NOMO-1 (cell line): Measurements from ENCODE around the gene DCDC2B.

Source experiments
- DNase-seq, 2 experiments: peaks; one replicate each; lab custom pipeline; 2025; ENCODE audit not compliant: unreplicated experiment in 2 of 2; lab: John Stamatoyannopoulos, UW

The DCDC2B gene

DNA sequence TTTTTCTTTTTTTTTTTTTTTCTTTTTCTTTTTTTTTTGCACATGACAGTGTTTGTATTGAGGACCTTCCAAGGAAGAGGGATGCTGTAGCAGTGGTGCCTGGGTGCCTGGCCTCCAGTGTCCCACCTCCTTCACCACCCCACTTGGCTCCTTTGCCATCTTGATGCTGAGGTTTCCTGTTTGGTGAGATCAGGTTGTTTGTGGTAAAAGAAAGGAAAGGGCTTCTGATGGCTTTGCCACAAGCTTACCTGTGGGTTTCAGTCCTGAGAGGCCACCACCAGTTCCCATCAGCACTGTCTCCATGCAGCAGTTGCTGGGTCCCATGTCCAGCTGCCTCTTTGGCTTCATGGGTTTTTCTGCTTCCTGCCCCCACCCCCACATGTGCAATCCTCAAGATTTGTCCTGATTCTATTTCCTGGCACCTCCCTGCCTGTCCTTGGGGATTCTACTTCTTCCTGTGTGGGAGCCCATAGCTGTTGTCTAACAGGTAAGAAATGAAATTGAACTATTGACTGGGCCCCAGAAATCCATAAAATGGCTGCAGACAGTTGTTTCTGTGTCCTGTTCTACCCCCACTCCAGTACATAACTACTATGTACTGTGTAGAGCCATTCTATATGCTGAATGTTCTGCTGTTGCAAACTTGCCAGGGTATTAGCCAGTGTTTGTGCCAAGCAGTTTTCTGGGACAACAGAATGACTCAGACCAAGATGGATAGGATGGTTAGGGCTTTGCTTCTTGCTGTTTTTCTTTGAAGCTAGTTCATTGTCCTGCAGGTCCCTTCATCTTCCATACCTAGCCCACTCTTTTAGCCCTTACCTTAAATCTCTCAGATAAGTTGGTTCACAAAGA is 12.7 kb upstream of the DCDC2B start:
- DNase-seq: no peak

DNA sequence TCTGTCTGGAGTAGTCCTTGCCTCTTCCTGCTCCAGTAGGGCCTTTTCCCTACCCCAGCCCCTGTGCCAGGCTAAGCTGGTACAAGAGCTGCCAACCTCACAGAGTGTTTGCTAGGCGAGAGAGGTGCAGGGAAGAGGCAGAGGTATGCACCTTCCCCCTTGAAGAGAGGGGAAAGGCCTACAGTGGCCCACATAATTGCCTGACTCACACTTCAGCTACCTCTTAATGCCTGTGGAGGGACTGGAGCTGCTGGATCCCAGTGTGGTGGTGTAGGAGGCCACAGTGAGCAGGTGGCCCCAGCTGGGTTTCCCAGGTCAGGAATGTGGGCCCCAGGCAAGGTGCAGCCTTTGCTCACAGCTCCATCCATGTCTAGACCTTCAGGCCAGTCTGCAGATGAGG is 11.8 kb upstream of the DCDC2B start:
- DNase-seq: no peak

DNA sequence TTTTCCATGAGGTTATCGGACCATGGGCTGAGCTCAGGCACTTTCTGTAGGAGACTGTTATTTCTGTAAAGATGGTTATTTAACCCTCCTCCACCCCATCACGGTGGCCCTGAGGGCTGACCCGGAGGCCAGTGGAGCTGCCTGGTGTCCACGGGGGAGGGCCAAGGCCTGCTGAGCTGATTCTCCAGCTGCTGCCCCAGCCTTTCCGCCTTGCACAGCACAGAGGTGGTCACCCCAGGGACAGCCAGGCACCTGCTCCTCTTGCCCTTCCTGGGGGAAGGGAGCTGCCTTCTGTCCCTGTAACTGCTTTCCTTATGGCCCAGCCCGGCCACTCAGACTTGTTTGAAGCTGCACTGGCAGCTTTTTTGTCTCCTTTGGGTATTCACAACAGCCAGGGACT is 11.1 kb upstream of the DCDC2B start:
- DNase-seq: no peak

DNA sequence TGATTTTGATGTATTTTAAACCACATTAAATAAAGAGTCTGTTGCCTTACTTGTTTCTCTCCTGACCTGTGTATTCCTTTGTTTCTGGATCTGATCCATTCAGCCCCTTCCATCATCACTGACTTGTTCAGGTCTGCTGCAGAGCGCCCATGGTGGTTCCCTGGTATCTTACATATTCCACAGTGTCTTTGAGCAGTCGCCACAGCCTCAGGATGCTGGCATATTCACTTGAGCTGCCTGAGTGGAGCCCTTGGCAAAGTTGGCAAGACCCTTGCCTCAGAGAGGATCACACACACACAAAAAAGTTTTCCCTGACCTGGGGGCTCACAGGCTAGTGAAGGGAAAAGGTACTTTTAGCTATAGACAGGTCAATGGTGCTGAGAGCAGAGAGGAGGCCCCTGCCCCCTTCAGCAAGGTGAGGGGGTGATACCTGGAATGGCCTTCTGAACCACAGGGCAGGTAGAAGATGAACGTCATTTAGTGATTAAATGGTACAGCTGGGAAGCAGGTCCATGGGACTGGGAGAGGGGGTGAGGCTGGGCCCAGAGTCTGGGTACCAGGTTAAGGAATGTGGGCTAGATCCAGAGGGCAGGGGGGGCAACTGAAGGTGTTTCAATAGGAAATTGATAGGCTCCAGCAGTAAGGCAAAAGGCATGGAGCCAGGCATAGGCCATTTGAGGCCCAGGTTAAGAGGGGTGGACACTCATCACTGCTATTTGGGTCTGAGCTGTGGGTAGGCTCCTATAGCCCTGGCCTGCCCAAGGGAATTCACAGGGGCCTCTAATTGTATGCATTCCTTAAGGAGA is 10.4 kb upstream of the DCDC2B start:
- no peak for DNase-seq

DNA sequence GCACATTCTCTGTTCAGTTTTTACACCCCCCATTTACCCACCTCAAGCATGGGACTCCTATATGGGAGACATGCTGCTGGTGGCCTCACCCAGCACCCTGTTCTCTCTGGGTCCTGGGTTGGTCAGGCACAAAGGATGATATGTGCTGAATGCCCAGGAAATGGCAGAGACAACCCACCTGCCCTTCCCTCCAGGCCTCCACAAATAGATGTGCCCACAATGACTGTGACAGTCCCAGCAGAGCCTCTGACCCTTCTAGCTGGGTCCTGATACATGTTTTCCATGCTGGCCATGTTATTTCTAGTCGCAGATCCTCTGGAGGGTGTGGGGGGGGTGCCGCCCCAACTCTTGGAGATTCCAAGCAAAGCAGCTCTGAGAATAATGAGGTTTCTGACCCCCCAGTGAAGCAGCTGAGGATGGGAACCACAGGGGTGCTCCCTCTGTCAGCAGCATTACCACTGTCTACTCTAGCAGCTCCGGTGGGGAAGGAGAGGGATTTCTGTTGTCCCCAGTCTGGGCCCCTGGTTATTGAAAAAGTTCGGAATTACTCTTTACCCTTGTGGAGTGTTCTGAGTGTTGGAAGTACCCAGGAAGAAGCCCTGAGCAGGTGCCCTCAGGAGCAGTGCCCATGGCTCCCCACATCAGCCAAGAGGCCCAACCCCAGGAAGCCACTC is 9.7 kb upstream of the DCDC2B start:
- DNase-seq: no peak

DNA sequence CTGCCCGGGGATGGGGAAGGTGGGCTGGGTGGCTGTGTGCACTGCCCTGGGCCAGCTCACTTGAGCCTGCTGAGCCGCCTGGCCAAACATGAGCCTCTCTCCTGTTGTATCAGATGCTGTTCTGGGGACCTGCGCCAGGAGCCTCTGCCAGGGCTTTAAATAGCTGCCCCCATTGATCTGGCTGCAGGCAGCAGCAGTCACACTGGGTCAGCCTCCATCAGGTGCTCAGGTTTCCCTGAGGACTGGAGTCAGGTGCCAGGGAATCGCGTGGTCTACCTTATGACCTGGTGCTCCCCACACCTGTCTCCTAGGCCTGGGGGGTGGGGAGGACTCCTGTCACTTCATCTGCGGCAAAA is 9.2 kb upstream of the DCDC2B start:
- DNase-seq: no peak

DNA sequence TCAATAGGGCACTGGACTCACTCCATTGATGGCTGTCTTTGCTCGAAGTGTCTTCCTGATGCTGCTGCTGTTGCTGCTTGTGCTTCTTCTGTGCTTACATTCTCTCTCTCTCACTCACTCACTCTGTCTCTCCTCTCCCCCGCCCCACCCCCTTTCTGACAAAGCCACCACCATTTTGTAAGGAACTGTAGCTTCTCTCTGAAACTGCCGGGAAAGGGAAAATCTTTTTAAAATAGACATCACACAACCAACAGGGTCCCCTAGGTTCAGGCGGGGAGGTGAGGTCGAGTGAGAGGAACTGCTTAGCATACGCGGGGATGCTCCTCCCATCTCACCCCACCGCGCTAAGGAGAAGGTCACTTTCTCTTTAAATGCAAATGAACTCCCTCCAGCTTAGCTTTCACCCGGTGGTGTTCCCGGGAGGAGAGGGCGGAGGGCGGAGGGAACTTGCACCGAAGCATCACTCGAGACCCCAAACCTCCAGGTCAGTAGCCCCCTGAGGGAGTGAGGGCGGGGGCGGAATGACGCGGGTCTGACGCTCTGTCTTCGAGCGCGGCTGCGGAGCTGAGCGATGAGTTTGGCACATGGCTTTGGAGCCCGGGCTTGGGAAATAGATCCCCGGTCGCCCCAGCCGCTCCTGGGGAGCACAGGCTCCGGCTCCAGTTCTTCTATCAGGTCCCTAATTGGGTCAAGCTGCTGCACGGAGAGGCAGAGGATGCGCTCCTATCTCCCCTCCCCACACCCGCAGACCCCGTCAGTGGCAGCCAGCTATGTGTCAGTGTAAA is 8.5 kb upstream of the DCDC2B start, which contains the start of gene CCDC28B:
Gene CCDC28B (plus strand): TSS at position 370 of the 785 bp plus-strand sequence. CDS start 1,341 bp downstream, outside the sequence.
- peak; percentile 67 to 73 for DNase-seq

DNA sequence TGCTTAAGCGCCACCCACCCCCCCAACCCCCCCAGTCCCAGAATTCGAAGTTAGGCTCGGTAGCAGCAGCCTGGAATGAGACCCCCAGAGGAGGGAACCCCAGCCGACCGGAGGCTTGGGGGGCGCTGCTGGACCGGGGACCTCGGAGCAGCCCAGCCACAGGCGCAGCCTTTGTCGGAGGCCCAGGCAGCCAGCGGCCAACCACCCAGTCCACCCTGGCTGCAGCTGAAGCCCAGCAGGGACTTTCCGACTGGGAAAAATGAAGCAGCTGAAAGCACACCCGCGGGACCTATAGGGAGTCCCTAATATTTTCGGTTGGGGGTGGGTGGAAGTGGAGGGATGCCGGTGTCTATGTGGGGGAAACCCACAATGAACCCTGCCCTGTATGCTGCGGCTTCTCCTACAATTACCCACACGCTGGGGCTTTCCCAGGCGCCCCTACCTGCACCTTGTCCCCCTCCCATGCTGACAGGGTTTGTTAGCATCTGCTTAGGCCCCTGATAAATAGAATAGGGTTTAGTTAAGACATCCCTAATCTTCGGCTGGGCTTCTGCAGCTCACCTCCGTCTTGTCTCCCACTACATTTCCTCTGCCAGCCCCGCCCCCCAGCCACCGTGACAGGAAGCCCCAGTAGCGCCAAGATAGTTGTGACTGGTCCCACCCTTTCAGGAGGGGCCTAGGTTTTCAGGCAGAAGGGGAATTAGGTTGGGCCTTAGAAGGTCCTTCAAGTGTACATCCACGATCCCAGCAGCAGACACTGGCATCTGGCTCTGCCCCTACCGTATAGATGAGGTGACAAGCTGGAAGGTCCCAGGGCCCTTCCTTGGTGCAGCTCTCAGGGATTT is 7.7 kb upstream of the DCDC2B start:
- peak; percentile 50 to 69 for DNase-seq

DNA sequence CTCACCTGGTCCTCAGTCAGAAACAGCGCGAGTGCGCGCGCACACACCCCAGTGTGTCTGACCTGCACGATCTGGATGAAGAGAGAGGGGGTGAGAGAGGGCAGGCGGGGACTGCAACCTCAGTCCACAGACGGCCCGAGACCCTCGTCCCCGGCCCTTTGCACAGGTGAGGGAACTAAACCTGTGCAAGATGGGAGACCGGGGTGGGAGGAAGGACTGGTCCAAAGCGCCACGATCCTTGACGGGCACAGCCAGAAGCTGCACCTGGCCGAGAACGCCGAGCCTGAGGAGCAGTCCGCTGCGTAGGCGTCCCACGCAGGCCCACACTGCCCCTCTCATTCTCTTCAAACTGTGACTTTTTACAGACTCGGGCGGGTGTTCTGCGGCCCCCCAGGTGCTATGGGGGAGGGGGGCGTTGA is 3.9 kb upstream of the DCDC2B start:
- no peak for DNase-seq

DNA sequence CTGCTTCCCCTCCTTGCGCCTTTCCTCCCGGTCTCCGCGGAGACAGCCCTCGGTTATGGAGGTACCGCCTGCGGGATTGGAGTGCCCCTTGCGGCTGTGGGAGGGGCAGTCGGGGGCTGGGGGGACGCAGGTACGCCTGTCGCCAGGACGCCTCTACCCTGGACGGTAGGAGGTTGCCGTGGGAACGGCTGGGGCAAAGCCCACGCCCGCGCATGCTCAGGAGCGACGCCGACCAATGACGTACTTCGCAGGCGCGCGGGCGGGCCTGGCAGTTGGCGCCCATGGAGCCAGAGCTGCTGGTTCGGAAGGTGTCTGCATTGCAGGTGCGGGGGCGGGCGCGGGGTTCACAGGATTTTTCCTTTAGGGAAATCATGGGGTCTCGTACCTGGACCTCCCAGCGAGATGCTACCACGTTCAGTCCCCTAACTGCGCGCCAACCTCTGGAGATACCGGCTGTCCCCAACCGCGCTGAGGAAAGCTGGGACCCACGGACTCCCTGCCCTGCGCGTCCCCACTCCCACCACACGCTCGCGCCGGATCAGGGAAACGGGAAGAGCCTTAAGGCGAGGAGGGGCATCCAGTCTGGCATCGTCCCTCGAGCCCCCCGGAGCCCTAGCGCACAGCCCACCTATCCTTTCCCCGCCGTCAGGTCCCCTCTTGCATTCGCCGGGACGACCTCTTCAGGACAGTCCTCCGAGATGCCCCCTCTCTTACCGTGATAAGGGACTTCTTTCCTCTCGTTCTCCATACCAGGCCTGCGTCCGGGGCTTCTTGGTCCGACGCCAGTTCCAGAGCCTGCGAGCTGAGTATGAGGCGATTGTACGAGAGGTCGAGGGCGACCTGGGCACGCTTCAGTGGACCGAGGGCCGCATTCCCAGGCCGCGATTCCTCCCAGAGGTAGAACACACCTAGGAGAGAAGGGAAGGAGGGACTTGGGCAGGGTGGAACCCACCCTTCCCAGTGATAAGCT is 3.2 kb upstream of the DCDC2B start, which contains the start of gene IQCC:
Gene IQCC (plus strand): TSS at position 271 of the 970 bp plus-strand sequence. CDS start 11 bp downstream, at position 282.
- peak; percentile 76 to 86 for DNase-seq

DNA sequence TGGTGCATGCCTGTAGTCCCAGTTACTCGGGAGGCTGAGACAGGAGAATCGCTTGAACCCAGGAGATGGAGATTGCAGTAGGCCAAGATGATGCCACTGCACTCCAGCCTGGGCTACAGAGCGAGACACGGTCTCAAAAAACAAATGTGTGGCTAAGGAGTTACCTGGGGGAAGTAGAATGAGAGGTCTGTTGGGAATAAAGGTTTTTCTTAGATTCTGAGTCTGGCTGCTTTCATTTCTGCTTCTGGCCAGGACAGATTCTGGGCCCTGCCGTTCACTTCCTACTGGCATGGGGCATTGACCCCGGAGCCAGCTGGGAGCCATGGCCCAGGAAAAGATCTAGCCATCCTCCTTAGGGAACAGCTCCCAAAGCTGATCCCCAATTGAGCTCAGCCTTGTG is 420 bp upstream of the DCDC2B start:
- DNase-seq: no peak

DNA sequence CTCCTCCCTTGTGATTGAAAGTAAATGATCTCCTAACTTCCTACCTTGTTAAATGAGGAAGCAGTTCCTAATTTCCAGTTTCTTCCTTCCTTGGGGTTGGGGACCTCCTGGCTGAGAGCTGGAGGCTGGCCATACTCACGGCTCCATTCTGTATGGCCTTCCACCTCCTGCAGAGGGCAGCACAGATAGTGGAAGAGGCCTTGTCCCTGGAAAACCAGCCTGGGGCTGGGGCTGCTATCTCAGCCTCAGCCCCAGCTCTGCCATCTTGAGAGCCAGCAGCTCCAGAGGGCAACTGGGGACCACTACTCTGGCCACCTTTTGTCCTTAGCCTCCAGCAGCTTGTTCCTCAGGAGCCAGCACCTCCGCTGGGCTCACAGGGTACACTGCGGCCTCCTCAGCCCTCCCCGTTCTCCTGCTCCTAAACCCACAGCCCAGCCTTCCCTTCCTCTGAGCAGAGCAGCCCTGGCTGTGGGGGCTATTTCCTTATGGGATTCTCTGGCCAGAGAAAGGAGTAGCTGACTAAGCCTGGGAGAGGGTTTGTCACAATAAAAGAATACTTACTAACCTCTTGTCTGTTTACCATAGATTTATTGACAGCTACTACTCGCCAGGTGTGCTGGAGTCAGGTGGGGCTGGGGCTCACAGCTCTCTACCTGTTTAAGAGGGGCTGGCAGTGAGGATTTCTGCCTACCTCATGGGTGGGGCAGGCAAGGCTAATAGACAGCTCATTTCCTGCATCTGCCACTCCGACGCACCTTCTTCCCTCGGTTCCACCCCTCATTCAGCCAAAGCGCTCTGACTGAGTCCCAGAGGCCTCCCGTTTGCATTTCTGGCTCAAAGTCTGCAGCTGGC is 7.0 kb downstream of the DCDC2B start:
- peak; percentile 24 to 26 for DNase-seq

DNA sequence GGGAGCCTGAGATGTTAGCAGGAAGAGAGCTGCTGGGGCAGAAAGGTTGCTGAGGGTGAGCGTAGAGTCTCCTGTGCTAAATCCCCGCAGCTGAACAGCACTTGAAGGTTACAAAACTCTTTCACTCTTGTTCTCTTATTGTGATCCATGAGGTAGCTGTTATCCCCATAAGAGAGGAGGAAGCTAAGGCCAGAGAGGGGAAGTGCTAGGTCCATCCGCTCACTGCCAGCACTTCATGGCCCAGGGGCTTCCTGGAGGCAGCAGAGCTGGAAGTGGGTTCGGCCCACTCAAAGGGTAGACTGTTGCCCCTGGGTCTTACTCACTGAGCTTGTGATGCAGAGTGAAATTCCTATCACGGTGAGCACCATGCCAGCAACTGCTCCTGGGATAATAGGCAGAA is 7.7 kb downstream of the DCDC2B start:
- no peak for DNase-seq

DNA sequence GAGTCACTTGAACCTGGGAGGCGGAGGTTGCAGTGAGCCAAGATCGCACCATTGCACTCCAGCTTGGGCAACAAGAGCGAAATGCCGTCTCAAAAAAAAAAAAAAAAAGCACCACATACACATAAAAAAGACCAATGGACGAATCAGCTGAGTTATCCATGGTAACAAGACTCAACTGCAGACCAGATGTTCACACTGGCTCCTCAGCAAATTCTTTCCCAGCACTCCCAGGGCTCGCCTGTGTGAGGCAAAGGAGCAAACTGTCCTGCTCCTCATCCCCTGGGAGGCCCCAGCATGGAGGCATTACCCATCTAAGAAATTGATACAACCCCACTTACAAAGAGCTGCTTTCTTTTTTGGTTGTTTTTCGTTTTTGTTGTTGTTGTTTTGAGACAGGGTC is 10.1 kb downstream of the DCDC2B start:
- no peak for DNase-seq

DNA sequence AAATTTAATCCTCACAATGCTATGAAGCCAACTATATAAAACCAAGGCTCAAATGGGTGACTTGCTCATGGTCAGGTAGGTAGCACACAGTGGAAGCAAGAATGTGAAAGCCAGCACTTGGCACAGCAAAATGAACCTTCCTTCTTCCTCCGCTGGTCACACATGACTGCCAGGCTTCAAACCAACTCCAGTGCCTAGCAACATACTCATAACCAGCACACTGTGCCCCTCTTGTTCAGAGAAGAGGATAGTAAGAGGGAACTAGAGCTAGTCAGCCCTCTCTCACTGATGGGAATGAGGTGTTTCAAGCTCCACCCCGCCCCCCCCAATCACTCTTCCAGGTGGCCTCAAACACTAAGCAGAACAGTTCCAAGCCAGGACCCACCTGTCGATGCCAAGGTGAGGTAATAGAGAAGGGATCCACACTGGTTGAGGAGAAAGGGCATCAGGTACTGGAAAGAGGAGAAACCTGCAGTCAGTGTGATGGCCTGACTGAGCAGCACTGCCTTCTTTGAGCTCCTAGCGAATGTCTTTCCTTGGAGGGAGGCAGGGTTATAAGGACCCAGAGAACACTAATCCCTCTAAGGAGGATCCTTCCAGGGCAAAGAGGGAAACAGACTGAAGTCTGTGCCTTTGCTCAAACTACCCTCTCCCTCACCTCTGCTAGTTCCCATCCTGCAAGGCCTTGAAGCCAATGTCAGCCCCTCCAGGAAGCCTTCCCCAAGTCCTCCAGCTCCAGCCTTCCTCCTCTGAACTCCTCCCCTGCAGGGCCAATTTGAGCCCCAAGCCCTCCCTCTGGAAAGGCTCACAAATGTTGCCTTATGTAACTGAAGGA is 12.1 kb downstream of the DCDC2B start:
- no peak for DNase-seq

DNA sequence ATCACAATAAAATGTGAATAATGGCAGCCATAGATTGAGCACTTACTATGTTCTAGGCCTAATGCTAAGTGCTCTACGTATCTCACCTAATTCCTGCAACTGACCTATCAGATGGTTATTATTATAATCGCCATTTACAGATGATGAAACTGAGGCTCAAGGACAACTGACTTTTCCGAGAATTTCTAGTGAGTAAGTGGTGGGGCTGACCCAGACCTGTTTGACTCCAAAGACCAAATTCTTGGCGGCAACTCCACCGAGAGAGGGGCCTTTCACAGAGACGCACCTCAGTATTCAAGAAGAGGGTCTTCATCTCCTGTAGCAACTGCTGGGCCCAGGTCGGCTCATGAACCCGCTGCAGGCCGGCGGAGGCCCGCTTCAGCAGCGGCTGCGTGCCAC is 12.7 kb downstream of the DCDC2B start:
- DNase-seq: no peak
